ENCODE data around the gene MRPL3. TPM values are rescaled to one million over a fixed set of nuclear protein-coding genes. Genes with fewer than 3 reads are reported as not detected.
A peak's percentile ranks its signal among the peaks of the same experiment; 100 is the strongest.

The MRPL3 gene
- 108 TPM for total RNA-seq
- polyA plus RNA-seq = 80.2 TPM

GRCh38 chr3:131502530-131503319 is at the start of gene MRPL3:
MRPL3 (minus strand) TSS chr3:131502971; CDS start chr3:131502821, 150 bp downstream.
- Histone ChIP-seq H3K4me1 (ENCODE audit: insufficient read depth) (no peaks in the 10 kb centered on the region), H3K4me3 (ENCODE audit: low read depth, low read length) (peak within 1 kb of the TSS; percentile 93), H3K27ac (ENCODE audit: low read depth) (peak within 1 kb of the TSS; percentile 69), H3K36me3 (ENCODE audit: insufficient read depth) (peaks cover 4% of the 10 kb centered on the region)
- 2% methylated on average over 47 of the region's 47 CpGs for WGBS
- DNase-seq (ENCODE audit: extremely low spot score) = peak; percentile 50

DNA sequence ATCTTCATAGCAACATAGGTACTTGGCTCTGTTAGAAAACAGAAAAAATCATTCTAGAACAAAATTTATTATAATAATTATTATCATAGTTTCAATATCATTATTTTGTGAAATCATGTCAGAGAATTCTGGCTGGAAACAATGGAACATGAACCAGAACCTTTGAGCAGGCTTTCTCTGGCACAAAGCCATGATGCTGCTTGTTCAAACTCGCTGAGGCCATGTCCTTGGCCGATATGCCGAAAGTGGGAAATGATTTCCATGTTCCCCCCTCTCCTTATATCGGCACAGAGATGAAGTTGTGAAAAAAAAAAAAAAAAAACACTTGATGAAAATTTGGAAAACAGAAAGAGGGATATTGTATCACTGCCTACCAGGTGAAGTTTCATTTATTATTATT is 49.0 kb upstream of the MRPL3 start:
- 69% methylated on average over 4 of the region's 4 CpGs for WGBS
- H3K36me3 ChIP-seq (ENCODE audit: insufficient read depth) = no peaks in the 10 kb centered on the region
- no peaks in the 10 kb centered on the region for H3K4me1 ChIP-seq (ENCODE audit: insufficient read depth)
- H3K4me3 ChIP-seq (ENCODE audit: low read depth, low read length) = no peak overlapping the region
- DNase-seq (ENCODE audit: extremely low spot score) = no peak
- no peak overlapping the region for H3K27ac ChIP-seq (ENCODE audit: low read depth)

- Histone ChIP-seq H3K4me1 (ENCODE audit: insufficient read depth) (no peaks in the 10 kb centered on the region), H3K4me3 (ENCODE audit: low read depth, low read length) (no peak overlapping the region), H3K36me3 (ENCODE audit: insufficient read depth) (no peaks in the 10 kb centered on the region), H3K27ac (ENCODE audit: low read depth) (no peak overlapping the region)
- no peak for DNase-seq (ENCODE audit: extremely low spot score)
- 62% methylated on average over 4 of the region's 4 CpGs for WGBS
These were observed 48.0 kb upstream of the MRPL3 start for GRCh38 chr3:131550562-131551465.

- DNase-seq (ENCODE audit: extremely low spot score) = no peak
- WGBS = 91% methylated on average over 1 of the region's 1 CpG
- Histone ChIP-seq H3K27ac (ENCODE audit: low read depth) (no peak overlapping the region), H3K4me3 (ENCODE audit: low read depth, low read length) (no peak overlapping the region), H3K36me3 (ENCODE audit: insufficient read depth) (no peaks in the 10 kb centered on the region), H3K4me1 (ENCODE audit: insufficient read depth) (no peaks in the 10 kb centered on the region)
These were observed 46.6 kb upstream of the MRPL3 start for GRCh38 chr3:131549340-131549739.

GRCh38 chr3:131547585-131547984 is 44.8 kb upstream of the MRPL3 start:
- DNase-seq (ENCODE audit: extremely low spot score) = no peak
- Histone ChIP-seq H3K4me3 (ENCODE audit: low read depth, low read length) (no peak overlapping the region), H3K27ac (ENCODE audit: low read depth) (no peak overlapping the region), H3K4me1 (ENCODE audit: insufficient read depth) (no peaks in the 10 kb centered on the region), H3K36me3 (ENCODE audit: insufficient read depth) (no peaks in the 10 kb centered on the region)
- 84% methylated on average over 1 of the region's 1 CpG for WGBS

- Histone ChIP-seq H3K27ac (ENCODE audit: low read depth) (no peak overlapping the region), H3K4me3 (ENCODE audit: low read depth, low read length) (no peak overlapping the region), H3K36me3 (ENCODE audit: insufficient read depth) (no peaks in the 10 kb centered on the region), H3K4me1 (ENCODE audit: insufficient read depth) (no peaks in the 10 kb centered on the region)
- no peak for DNase-seq (ENCODE audit: extremely low spot score)
These were observed 43.7 kb upstream of the MRPL3 start for GRCh38 chr3:131546441-131546840.

DNA sequence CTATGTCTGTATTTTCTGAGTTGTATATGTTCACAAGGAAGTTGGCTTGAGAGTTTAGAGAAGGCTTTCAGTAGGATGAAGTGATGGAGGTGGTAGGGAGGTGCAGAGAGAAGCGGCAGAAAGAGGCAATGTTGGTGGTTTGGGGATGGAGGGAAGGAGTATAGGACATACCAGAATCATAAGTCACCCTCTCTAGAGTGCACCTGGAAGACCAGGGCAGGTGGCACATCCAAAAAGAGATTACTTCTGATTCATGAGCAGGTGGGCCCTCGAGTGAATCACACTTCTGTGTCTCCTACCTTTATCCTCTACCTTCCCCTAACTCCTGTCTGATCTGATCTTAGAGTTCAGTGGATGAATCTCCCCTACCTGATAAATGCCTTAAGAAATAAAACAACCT is 41.8 kb upstream of the MRPL3 start:
- Histone ChIP-seq H3K4me1 (ENCODE audit: insufficient read depth) (no peaks in the 10 kb centered on the region), H3K4me3 (ENCODE audit: low read depth, low read length) (no peak overlapping the region), H3K36me3 (ENCODE audit: insufficient read depth) (no peaks in the 10 kb centered on the region), H3K27ac (ENCODE audit: low read depth) (no peak overlapping the region)
- DNase-seq (ENCODE audit: extremely low spot score) = no peak
- 87% methylated on average over 2 of the region's 2 CpGs for WGBS

- H3K4me3 ChIP-seq (ENCODE audit: low read depth, low read length) = no peak overlapping the region
- no peak overlapping the region for H3K27ac ChIP-seq (ENCODE audit: low read depth)
- no peaks in the 10 kb centered on the region for H3K36me3 ChIP-seq (ENCODE audit: insufficient read depth)
- no peaks in the 10 kb centered on the region for H3K4me1 ChIP-seq (ENCODE audit: insufficient read depth)
- DNase-seq (ENCODE audit: extremely low spot score) = no peak
These were observed 40.9 kb upstream of the MRPL3 start for GRCh38 chr3:131543714-131544113.

DNA sequence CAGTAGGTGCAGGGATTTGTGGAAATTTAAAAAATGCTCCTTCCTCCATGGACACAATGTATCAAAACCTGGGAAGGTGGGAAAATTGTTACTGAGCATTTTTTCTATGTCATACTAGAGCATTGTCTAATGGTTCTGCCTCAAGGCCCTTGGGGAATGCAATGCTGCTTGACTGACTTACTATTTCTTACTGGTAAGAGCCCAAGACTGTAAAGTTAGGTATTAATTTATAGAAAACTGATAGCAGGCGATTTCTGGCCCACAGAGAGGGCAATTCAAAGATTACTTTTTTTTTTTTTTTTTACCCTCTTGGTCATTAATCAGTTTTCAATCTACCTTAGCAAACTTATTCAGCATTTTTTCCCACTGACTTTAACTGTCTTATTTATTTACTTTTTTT is 38.5 kb upstream of the MRPL3 start:
- H3K27ac ChIP-seq (ENCODE audit: low read depth) = no peak overlapping the region
- H3K36me3 ChIP-seq (ENCODE audit: insufficient read depth) = no peaks in the 10 kb centered on the region
- no peak overlapping the region for H3K4me3 ChIP-seq (ENCODE audit: low read depth, low read length)
- no peak for DNase-seq (ENCODE audit: extremely low spot score)
- H3K4me1 ChIP-seq (ENCODE audit: insufficient read depth) = no peaks in the 10 kb centered on the region
- 80% methylated on average over 1 of the region's 1 CpG for WGBS

DNA sequence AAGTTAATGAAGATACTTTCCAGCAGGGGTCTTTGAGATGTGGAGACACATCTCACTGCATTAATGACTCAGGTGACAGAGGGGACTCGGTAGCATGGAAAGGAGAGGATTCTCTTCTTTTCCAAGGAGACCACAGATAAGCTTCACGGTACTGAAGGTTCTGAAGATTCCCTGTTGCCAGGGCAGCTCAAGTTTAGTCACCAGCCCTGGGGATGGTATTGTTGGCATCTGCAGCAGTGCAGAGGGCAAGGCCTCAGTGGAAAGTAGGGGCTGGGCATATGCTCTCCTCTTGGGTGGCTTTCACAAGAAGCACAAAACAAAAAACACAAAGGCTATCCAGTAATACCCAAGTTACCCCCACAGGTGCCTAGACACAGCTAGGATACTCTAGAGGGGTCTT is 38.0 kb upstream of the MRPL3 start:
- DNase-seq (ENCODE audit: extremely low spot score) = no peak
- 64% methylated on average over 2 of the region's 2 CpGs for WGBS
- no peaks in the 10 kb centered on the region for H3K36me3 ChIP-seq (ENCODE audit: insufficient read depth)

GRCh38 chr3:131540143-131540542 is 37.4 kb upstream of the MRPL3 start:
- Histone ChIP-seq H3K36me3 (ENCODE audit: insufficient read depth) (no peaks in the 10 kb centered on the region), H3K4me3 (ENCODE audit: low read depth, low read length) (no peak overlapping the region), H3K4me1 (ENCODE audit: insufficient read depth) (no peaks in the 10 kb centered on the region), H3K27ac (ENCODE audit: low read depth) (no peak overlapping the region)
- DNase-seq (ENCODE audit: extremely low spot score) = no peak

More for the DNA sequence above, 38.0 kb upstream of the MRPL3 start:
- Histone ChIP-seq H3K4me3 (ENCODE audit: low read depth, low read length) (no peak overlapping the region), H3K27ac (ENCODE audit: low read depth) (no peak overlapping the region), H3K4me1 (ENCODE audit: insufficient read depth) (no peaks in the 10 kb centered on the region)

GRCh38 chr3:131538968-131539367 is 36.2 kb upstream of the MRPL3 start:
- Histone ChIP-seq H3K4me1 (ENCODE audit: insufficient read depth) (no peaks in the 10 kb centered on the region), H3K36me3 (ENCODE audit: insufficient read depth) (no peaks in the 10 kb centered on the region), H3K4me3 (ENCODE audit: low read depth, low read length) (no peak overlapping the region), H3K27ac (ENCODE audit: low read depth) (no peak overlapping the region)
- 95% methylated on average over 1 of the region's 1 CpG for WGBS
- no peak for DNase-seq (ENCODE audit: extremely low spot score)

DNA sequence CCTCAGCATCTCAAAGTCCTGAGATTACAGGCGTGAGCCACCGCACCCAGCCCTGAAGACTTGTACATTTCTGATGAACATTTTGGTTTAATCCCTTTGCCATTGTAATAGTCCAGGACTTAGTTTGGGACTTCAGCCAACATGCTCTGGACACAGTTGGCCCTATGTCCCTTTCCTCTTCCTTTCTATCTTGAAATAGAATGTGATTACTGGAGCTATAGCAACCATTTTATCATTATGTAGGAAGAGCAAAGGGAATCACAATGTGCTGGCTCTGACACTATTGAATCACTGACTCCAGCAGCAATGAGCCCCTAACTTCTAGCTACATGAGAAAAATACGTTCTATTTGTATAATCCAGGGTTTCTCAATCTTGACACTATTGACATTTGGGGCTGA is 34.8 kb upstream of the MRPL3 start:
- DNase-seq (ENCODE audit: extremely low spot score) = no peak

GRCh38 chr3:131535596-131535995 is 32.8 kb upstream of the MRPL3 start:
- H3K36me3 ChIP-seq (ENCODE audit: insufficient read depth) = no peaks in the 10 kb centered on the region
- no peaks in the 10 kb centered on the region for H3K4me1 ChIP-seq (ENCODE audit: insufficient read depth)
- no peak for DNase-seq (ENCODE audit: extremely low spot score)
- no peak overlapping the region for H3K27ac ChIP-seq (ENCODE audit: low read depth)
- WGBS = 62% methylated on average over 2 of the region's 2 CpGs
- H3K4me3 ChIP-seq (ENCODE audit: low read depth, low read length) = no peak overlapping the region

More for the DNA sequence above, 34.8 kb upstream of the MRPL3 start:
- Histone ChIP-seq H3K27ac (ENCODE audit: low read depth) (no peak overlapping the region), H3K4me3 (ENCODE audit: low read depth, low read length) (no peak overlapping the region), H3K36me3 (ENCODE audit: insufficient read depth) (no peaks in the 10 kb centered on the region), H3K4me1 (ENCODE audit: insufficient read depth) (no peaks in the 10 kb centered on the region)
- 91% methylated on average over 3 of the region's 3 CpGs for WGBS

Data from urinary bladder (tissue), 4 donors.